HFFc6 (cell line): ENCODE measurements around the gene MIGA2. TPM values are rescaled to one million over a fixed set of nuclear protein-coding genes. Genes with fewer than 3 reads are reported as not detected.

ENCODE experiments used
- DNase-seq: peaks from one replicate; pipeline ENCODE4 v3.0.0-alpha.2; 2018
- H3K27ac Mint-ChIP-seq: 2 replicates; pipeline ENCODE4 v1.8.0; 2020; ENCODE audit warnings: mild to moderate bottlenecking, mixed read lengths
- H3K27me3 Mint-ChIP-seq: 2 replicates; pipeline ENCODE4 v1.8.0; 2021; ENCODE audit warnings: mild to moderate bottlenecking, moderate library complexity, mixed read lengths; ENCODE audit not compliant: insufficient read depth
- H3K36me3 Mint-ChIP-seq: 2 replicates; pipeline ENCODE4 v1.8.0; 2021; ENCODE audit warnings: low read depth, mixed read lengths
- H3K4me1 Mint-ChIP-seq: 2 replicates; pipeline ENCODE4 v1.8.0; 2020; ENCODE audit warnings: low read depth, mixed read lengths
- H3K4me3 Mint-ChIP-seq: 2 replicates; pipeline ENCODE4 v1.8.0; 2020; ENCODE audit warnings: mild to moderate bottlenecking, moderate library complexity, mixed read lengths
- H3K9me3 Mint-ChIP-seq: 2 replicates; pipeline ENCODE4 v1.8.0; 2020; ENCODE audit warnings: mild to moderate bottlenecking, mixed read lengths
- CTCF ChIP-seq: fragments of 200-600 bp; sonication (generic); IDR thresholded peaks from 2 replicates; pipeline ENCODE4 v1.5.0; 2021; ENCODE audit warnings: antibody characterized with exemption, mild to moderate bottlenecking
- total RNA-seq, 6 experiments: library from RNA; stranded (reverse); fragmentation: NEBNext Ultra II Directional; extraction: Animal tissue kit (Norgen Biotek cat#: 25700); gene quantifications; 2 replicates in 1 of 6; 3 replicates in 5 of 6; pipeline ENCODE4 v1.2.3, GENCODE V29; 2021

MIGA2 gene
- total RNA-seq, 6 experiments from 2014 or later: 20.2 to 30.2 (median 22.2) TPM

GRCh38 chr9:129101279-129101678 is 64.9 kb downstream of the MIGA2 start:
- DNase-seq: no peak
- Mint-ChIP-seq H3K36me3 (peaks cover 15% of the 10 kb centered on the region), H3K27me3 (no peaks in the 10 kb centered on the region), H3K27ac (no peak overlapping the region), H3K4me1 (no peaks in the 10 kb centered on the region), H3K4me3 (no peak overlapping the region), H3K9me3 (no peaks in the 10 kb centered on the region)
- TF ChIP-seq CTCF: no peak

DNA sequence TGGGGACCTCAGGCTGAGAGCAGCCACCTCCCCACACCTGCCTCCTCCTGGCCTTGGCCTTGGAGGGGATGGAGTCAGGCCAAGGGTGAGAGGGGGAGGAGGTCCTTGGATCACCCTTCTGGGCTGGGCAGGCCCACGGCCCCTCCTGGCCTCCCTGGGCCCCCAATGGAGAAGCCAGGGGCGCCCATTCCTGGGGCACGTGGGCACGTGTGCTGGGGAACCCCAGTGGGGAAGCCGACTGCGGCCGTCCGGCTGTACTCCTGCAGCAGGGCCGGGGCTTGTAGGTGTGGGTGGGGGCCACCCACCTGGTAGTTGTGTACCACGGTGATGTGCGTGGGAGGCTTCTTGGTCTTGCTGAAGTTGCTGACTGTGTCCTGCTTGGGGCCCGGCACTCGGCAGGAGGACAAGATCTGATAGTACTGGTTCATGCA is 65.7 kb downstream of the MIGA2 start:
- Mint-ChIP-seq H3K4me3 (no peak overlapping the region), H3K27ac (no peak overlapping the region), H3K36me3 (peaks cover 11% of the 10 kb centered on the region), H3K9me3 (no peaks in the 10 kb centered on the region), H3K4me1 (no peaks in the 10 kb centered on the region), H3K27me3 (no peaks in the 10 kb centered on the region)
- no peak for DNase-seq
- no peak for TF ChIP-seq CTCF

DNA sequence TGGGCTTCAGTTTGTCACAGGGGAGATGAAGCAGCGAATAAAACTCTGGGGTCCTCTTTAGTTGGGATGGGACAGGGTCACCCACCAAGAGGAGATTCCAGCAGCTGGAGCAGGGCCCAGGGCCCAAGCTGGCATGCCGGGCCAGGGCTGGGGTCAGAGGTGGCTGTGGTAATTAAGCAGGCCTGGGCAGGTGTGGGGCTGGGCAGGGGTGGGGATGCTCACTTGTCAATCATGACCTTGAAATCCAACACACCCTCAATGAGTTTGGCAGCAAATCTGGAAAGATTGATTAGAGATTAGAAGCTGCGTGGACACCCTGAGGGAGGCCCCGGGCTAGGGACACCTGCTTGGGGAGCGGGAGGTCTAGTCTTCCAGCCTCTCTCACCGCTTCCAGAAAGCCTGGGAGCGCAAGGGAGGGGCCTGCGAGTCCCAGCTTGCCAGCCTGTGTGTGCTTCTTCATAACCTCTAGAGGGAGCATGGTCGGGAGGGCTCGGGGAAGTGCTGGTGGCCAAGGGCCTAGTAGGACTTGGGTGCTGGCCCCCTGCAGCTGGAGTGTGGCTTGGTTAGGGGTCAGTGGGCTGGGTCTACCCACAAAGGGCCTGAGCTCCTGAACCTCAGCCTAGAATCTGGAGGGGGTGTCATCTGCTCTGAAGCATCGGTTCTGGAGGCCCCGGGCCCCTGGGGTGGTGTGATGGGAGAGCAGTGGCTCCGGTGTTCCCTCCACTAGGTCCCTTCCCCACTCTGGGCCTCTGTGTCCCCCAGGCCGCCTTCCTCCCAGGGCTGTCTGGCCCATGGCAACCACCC is 66.6 kb downstream of the MIGA2 start:
- TF ChIP-seq CTCF: peak; percentile 72
- no peak overlapping the region for H3K4me3 Mint-ChIP-seq
- peak; percentile 17 for DNase-seq
- H3K4me1 Mint-ChIP-seq: no peaks in the 10 kb centered on the region
- H3K27me3 Mint-ChIP-seq: no peaks in the 10 kb centered on the region
- H3K9me3 Mint-ChIP-seq: no peaks in the 10 kb centered on the region
- no peak overlapping the region for H3K27ac Mint-ChIP-seq
- peaks cover 11% of the 10 kb centered on the region for H3K36me3 Mint-ChIP-seq

- Mint-ChIP-seq H3K4me1 (no peaks in the 10 kb centered on the region; the same call in 1 of the 2 replicates), H3K27me3 (no peaks in the 10 kb centered on the region), H3K9me3 (no peaks in the 10 kb centered on the region), H3K36me3 (peaks cover 5% of the 10 kb centered on the region), H3K27ac (no peak overlapping the region), H3K4me3 (no peak overlapping the region)
- no peak for TF ChIP-seq CTCF
- no peak for DNase-seq
Observed at GRCh38 chr9:129103595-129103965, 67.2 kb downstream of the MIGA2 start.

DNA sequence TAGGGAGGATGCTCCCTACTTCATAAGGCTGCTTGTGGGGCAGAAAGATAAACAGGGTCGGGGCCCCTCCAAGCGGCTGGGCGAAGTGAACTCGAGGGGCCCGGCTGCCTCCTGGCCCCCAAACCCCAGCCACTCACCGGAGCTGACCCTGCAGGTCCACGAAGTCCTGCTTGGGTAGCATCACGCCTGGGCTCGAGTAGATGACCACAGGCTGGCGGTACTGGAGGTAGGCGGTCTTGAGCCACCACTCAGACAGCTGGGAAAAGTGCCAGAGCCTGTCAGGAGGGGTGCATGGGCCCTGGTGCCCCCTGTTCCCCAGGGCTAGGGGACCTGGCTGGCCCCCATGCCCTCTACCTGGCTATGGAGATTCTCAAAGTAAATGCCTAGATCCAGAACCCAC is 67.6 kb downstream of the MIGA2 start:
- H3K36me3 Mint-ChIP-seq: peaks cover 5% of the 10 kb centered on the region; the same call in 1 of the 2 replicates
- no peaks in the 10 kb centered on the region for H3K27me3 Mint-ChIP-seq
- no peak overlapping the region for H3K27ac Mint-ChIP-seq
- DNase-seq: no peak
- TF ChIP-seq CTCF: no peak
- H3K9me3 Mint-ChIP-seq: no peaks in the 10 kb centered on the region
- H3K4me1 Mint-ChIP-seq: peaks cover 5% of the 10 kb centered on the region
- no peak overlapping the region for H3K4me3 Mint-ChIP-seq
